ENCODE results near the gene ZNF260. TPM values are rescaled to one million over a fixed set of nuclear protein-coding genes. Genes with fewer than 3 reads are reported as not detected.

The ZNF260 gene
- total and polyA plus RNA-seq, 9 donors: 6.1 to 19.0 (median 11.8) TPM

- WGBS, 3 donors: 0 to 2% (median 1%) methylated on average over 11 of the region's 11 CpGs
- DNase-seq: no peak
- intact Hi-C loops (cut with DNase I): no loop called here
- Histone ChIP-seq H3K4me3 (peak overlapping the region; percentile 61), H3K36me3 (no peaks in the 10 kb centered on the region), H3K27ac (peak overlapping the region; percentile 88 to 89), H3K4me1 (ENCODE audit: insufficient read depth) (peaks cover 3% of the 10 kb centered on the region), H3K27me3 (no peaks in the 10 kb centered on the region), H3K9me3 (no peaks in the 10 kb centered on the region)
- TF ChIP-seq CTCF (IDR thresholded peaks at IDR 0.05): no peak
- TF ChIP-seq POLR2A (IDR thresholded peaks at IDR 0.05): no peak
- TF ChIP-seq EP300 (IDR thresholded peaks at IDR 0.05): no peak
These were observed 39.3 kb downstream of the ZNF260 start for GRCh38 chr19:36488846-36489117.

GRCh38 chr19:36488118-36488845 lies 39.8 kb downstream of the ZNF260 start:
- Histone ChIP-seq H3K9me3 (no peaks in the 10 kb centered on the region), H3K4me3 (peak overlapping the region; percentile 61), H3K36me3 (no peaks in the 10 kb centered on the region), H3K4me1 (ENCODE audit: insufficient read depth) (peaks cover 3% of the 10 kb centered on the region), H3K27ac (no peak overlapping the region), H3K27me3 (no peaks in the 10 kb centered on the region)
- DNase-seq: no peak
- 34 to 42% (median 40%) methylated on average over 9 of the region's 9 CpGs for WGBS, 3 donors
- TF ChIP-seq POLR2A (IDR thresholded peaks at IDR 0.05) (no peak), EP300 (IDR thresholded peaks at IDR 0.05) (no peak), CTCF (IDR thresholded peaks at IDR 0.05) (no peak)
- intact Hi-C loops (cut with DNase I): no loop called here

GRCh38 chr19:36483653-36484052 lies 44.4 kb downstream of the ZNF260 start:
- Histone ChIP-seq H3K36me3 (no peaks in the 10 kb centered on the region), H3K9me3 (no peaks in the 10 kb centered on the region), H3K27ac (no peak overlapping the region), H3K4me3 (no peak overlapping the region), H3K4me1 (ENCODE audit: insufficient read depth) (peaks cover 3% of the 10 kb centered on the region), H3K27me3 (no peaks in the 10 kb centered on the region)
- no peak for TF ChIP-seq POLR2A (IDR thresholded peaks at IDR 0.05)
- TF ChIP-seq CTCF (IDR thresholded peaks at IDR 0.05): no peak
- no peak for TF ChIP-seq EP300 (IDR thresholded peaks at IDR 0.05)
- no peak for DNase-seq
- intact Hi-C loops (cut with DNase I): no loop called here
- WGBS, 3 donors: 94 to 98% (median 96%) methylated on average over 6 of the region's 6 CpGs

GRCh38 chr19:36482876-36483275 lies 45.2 kb downstream of the ZNF260 start:
- no peaks in the 10 kb centered on the region for H3K36me3 ChIP-seq
- DNase-seq: no peak
- peaks cover under 1% of the 10 kb centered on the region for H3K4me1 ChIP-seq (ENCODE audit: insufficient read depth)
- WGBS, 3 donors: 97 to 98% (median 97%) methylated on average over 2 of the region's 2 CpGs
- no peaks in the 10 kb centered on the region for H3K27me3 ChIP-seq
- no peak for TF ChIP-seq CTCF (IDR thresholded peaks at IDR 0.05)
- TF ChIP-seq POLR2A (IDR thresholded peaks at IDR 0.05): no peak
- no peak for TF ChIP-seq EP300 (IDR thresholded peaks at IDR 0.05)
- intact Hi-C loops (cut with DNase I): no loop called here
- H3K4me3 ChIP-seq: no peak overlapping the region
- H3K9me3 ChIP-seq: peaks cover 0 to 2% of the 10 kb centered on the region in 2 donors
- no peak overlapping the region for H3K27ac ChIP-seq

Other genes starting within 250 kb of the ZNF260 start
- 10 to 100 TPM in 1 of 7 donors, 1 to 10 TPM in 6; 4.7 to 10.5 (median 7.0) TPM for gene ZFP14, start 149.1 kb downstream of the ZNF260 start, total RNA-seq
- 1 to 10 TPM; 3.1 to 5.9 TPM for gene ZFP14, start 149.1 kb downstream of the ZNF260 start, polyA plus RNA-seq
- 10 to 100 TPM in 3 of 7 donors, 1 to 10 TPM in 4; 4.7 to 16.2 (median 8.3) TPM for gene ZFP82, start 109.6 kb downstream of the ZNF260 start, total RNA-seq
- gene ZFP82, start 109.6 kb downstream of the ZNF260 start, polyA plus RNA-seq: 1 to 10 TPM; 5.8 to 8.6 TPM
- 10 to 100 TPM in 6 of 7 donors, 1 to 10 TPM in 1; 8.6 to 22.0 (median 16.4) TPM for gene ZNF566, start 38.7 kb downstream of the ZNF260 start, total RNA-seq
- 1 to 10 TPM; 6.1 to 9.3 TPM for gene ZNF566, start 38.7 kb downstream of the ZNF260 start, polyA plus RNA-seq
- gene ZNF529, start 45.0 kb upstream of the ZNF260 start, total RNA-seq: 10 to 100 TPM; 11.7 to 24.5 (median 19.5) TPM
- gene ZNF529, start 45.0 kb upstream of the ZNF260 start, polyA plus RNA-seq: 10 to 100 TPM in 1 of 2 donors, 1 to 10 TPM in 1; 5.8 to 11.7 TPM
- gene ZNF382, start 77.0 kb upstream of the ZNF260 start, total RNA-seq: 10 to 100 TPM in 1 of 7 donors, 1 to 10 TPM in 6; 1.9 to 10.2 (median 8.3) TPM
- 1 to 10 TPM; 1.8 to 3.0 TPM for gene ZNF382, start 77.0 kb upstream of the ZNF260 start, polyA plus RNA-seq
- 10 to 100 TPM in 2 of 7 donors, 1 to 10 TPM in 5; 6.4 to 12.9 (median 9.1) TPM for gene ZNF461, start 138.6 kb upstream of the ZNF260 start, total RNA-seq
- gene ZNF461, start 138.6 kb upstream of the ZNF260 start, polyA plus RNA-seq: 1 to 10 TPM; 4.7 to 9.9 TPM
- gene ZNF567, start 159.3 kb upstream of the ZNF260 start, total RNA-seq: 10 to 100 TPM in 2 of 7 donors, 1 to 10 TPM in 5; 7.4 to 12.6 (median 9.0) TPM
- gene ZNF567, start 159.3 kb upstream of the ZNF260 start, polyA plus RNA-seq: 1 to 10 TPM; 4.3 to 8.4 TPM
- 10 to 100 TPM in 1 of 7 donors, 1 to 10 TPM in 6; 2.8 to 10.1 (median 7.4) TPM for gene ZNF850, start 244.5 kb upstream of the ZNF260 start, total RNA-seq
- 1 to 10 TPM; 1.1 to 1.3 TPM for gene ZNF850, start 244.5 kb upstream of the ZNF260 start, polyA plus RNA-seq

Measured in ovary (tissue), 9 donors.